ENCODE measurements around the gene TAS2R60.
"Not testable (repeated sequence)": the region's sequence is repeated elsewhere in the genome, so short reads cannot be mapped to it uniquely, and the experiment has no call there.

Gene TAS2R60

DNA sequence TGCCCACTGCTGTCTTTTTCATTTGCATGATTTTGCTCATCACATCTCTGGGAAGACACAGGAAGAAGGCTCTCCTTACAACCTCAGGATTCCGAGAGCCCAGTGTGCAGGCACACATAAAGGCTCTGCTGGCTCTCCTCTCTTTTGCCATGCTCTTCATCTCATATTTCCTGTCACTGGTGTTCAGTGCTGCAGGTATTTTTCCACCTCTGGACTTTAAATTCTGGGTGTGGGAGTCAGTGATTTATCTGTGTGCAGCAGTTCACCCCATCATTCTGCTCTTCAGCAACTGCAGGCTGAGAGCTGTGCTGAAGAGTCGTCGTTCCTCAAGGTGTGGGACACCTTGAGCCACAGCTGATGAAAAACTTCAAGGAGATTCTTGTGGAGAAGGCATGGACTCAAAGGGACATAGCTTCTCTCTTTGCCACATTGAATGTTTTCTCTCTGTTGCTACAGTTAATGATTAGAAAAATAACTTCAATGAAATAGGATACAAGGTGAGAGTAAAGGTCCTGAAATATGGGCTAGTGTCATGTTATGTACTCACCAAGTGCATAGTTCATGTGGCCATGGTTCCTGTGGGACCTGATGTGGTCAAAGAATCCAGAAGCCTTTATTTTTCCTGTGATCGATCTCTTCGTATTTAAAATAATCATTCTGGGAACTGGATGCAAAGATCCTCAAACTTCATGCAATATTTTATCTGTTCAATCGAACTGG lies 970 bp downstream of the TAS2R60 start:
- no peak for DNase-seq

DNA sequence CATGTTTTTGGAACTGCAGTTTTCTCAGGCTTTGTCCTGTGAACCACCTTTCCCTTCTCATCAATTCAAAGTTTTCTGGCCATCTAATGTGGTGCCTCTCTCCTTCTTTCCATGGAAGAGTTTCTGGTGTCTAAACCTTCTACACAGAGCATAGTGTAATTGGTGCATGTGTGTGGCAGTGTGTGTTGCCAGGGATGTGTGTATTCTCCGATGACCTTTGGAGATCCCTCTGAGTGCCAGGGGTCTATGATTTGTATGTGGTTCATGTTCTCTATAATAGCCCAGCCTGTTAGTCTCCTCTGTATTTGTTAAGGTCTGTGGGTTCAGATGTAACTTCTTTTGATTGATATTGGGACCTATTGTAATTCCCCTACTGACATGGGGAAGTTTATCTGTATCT lies 1.5 kb downstream of the TAS2R60 start:
- no peak for DNase-seq

DNA sequence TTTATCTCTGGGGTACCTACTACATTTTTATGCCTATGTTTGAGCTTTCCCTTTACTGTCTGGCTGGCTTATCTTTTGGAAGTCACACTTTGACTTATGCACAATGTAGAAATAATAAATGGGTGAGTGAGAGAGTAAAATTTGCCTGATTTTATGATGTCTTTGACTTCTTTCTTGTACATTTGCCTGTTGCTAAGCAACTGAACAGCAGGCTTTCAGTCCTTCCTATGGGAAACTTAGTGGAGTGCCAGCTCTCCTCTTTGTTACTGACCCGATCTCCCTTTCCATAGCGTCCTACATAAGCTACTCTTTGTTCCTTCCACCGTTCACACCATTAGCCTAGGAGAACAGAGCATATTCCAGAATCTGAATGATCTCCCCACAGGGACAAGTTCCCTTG lies 4.2 kb downstream of the TAS2R60 start:
- no peak for DNase-seq

DNA sequence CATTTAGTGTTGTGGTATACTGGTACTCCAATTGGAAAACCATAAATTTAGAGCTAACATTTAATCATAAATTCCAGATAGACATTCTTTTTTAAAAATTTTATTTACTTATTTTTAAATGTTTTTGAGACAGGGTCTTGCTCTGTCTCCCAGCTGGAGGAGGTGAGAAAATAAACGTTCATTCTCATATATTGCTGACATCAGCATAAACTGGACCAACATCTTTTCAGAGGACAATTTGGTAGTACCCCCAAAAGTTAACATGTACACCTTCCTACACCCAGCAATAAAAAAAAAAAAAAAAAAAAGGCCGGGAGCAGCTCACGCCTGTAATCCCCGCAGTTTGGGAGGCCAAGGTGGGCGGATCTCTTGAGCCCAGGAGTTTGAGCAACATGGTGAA lies 5.2 kb downstream of the TAS2R60 start:
- DNase-seq, result no peak

DNA sequence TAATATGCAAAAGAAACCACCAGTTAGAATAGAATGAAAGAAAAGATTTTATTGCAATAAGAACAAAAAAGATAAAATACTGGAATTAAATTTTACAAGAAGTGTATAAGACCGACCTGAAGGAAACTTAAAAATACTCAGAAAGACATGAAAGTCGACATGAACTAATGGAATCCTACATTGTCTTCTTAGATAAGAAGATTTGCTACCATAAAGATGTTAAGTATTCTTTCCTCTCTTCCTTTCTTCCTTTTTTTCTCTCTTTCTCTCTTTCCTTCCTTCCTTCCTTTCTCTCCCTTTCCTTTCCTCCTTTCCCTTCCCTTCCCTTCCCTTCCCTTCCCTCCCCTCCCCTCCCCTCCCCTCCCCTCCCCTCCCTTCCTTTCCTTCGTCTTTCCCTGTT lies 6.5 kb downstream of the TAS2R60 start:
- no peak for DNase-seq

DNA sequence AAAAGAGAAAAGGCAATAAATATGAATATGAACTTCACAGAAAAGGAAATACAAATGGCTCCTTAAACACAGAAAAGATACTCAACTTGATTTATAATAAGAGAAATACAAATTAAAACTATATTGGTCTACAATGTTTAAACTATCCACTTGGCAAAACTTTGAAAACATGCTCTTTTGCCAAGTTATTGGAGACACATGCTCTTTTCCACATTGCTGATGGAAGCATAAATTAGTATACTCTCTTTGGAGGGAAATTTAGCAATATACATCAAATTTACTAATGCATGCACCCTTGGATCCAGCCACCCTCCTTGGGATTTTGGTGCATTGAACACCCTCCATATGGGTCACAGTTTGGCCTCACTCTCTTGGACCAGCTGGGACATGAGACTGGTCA lies 7.9 kb downstream of the TAS2R60 start:
- no peak for DNase-seq

DNA sequence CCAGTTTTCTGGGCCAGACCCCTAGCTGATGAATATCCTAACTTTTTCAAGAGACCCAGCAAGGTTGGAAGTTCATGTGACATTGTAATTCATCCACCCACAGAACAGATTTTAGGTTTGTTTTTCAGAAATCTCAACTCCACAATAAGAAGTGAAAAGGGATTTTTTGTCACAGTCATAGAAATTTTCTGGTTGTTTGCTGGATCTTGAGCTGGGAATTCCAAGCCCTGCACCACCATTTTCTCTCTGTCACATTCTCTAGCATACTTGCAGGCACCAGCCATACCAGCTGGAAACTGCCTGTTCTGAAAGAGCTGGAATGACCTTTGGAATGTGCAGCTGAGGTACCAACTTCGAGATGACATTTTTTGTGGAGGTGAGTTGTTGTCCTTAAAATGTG lies 8.5 kb downstream of the TAS2R60 start:
- no peak for DNase-seq

DNA sequence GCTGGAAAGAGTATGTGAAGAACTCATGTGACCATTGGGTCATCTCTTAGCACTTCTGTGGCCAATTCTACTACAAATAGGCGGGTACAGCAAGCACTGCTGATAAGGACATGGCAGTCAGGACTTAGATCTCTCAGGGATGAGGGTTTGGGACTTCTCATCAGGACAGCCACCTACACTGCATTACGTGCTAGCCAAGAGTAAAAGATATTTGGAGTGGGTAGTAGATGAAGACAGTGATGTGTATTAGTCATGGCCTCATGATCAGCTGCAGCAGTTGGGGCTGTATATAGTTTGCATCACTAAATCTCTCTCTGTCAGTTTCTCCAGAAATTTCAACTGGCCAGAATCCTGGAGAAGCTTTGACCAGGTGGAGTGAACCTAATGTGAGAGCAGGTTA lies 9.2 kb downstream of the TAS2R60 start:
- DNase-seq, result no peak

DNA sequence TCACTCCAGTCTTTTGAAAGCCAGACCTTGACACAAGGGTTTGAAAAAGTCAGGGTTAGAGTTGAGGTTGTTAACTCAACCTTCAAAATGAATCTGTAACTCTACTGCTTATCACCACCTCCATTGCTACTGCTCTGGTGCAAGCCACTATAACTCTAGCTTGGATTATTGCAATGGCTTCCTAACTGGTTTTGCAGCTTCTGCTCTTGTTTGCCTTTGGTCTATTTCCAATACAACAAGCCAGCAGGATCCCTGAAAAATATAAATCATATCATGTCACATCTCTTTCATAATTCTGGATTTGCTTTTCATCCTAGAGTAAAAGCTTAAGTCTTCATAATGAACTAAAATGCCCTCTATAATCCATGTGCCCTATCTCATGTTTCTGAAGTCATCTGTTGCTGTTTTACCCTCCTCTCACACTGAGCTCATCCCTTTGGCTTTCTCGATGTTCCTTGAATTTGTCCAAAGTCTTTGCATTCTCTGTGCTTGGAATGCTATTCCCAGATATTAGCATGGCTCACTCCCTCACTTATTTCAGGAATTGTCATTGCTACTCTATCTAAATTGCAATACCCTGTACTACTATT lies 10.9 kb downstream of the TAS2R60 start:
- no peak for DNase-seq

DNA sequence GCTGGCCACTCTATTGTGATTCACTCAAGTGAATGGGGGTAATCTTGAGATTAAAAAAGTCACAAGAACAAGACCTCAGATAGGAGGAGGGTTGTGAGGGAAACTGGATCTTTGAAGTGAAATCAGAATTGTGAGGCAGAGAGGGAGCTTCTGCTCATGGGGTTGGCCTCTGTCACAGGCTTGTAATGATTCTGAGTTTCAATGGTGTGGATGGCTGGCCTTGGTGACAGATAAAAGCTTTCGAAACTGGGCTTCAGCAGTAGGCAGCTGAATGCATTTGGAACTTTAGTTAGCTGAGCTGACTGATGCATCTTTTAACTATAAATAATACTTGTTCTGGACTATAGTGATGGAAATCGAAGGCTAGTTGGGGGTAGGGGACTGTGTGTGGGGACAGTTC lies 12.2 kb downstream of the TAS2R60 start:
- DNase-seq, result no peak

DNA sequence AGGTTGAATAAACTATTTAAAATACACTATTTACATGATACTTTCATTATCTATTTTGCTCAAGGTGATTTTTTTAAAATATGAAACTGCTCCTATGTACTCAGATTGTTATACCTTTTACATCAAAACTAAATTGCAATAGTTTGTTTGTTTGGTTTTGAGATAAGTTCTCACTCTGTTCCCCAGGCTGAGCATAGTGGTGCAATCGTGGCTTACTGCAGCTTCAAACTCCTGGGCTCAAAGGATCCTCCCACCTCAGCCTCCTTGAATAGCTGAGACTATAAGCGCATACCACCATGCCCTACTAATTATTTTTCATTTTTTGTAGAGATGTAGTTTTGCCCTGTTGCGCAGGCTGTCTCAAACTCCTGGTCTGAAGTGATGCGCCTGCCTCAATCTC lies 12.7 kb downstream of the TAS2R60 start:
- no peak for DNase-seq

DNA sequence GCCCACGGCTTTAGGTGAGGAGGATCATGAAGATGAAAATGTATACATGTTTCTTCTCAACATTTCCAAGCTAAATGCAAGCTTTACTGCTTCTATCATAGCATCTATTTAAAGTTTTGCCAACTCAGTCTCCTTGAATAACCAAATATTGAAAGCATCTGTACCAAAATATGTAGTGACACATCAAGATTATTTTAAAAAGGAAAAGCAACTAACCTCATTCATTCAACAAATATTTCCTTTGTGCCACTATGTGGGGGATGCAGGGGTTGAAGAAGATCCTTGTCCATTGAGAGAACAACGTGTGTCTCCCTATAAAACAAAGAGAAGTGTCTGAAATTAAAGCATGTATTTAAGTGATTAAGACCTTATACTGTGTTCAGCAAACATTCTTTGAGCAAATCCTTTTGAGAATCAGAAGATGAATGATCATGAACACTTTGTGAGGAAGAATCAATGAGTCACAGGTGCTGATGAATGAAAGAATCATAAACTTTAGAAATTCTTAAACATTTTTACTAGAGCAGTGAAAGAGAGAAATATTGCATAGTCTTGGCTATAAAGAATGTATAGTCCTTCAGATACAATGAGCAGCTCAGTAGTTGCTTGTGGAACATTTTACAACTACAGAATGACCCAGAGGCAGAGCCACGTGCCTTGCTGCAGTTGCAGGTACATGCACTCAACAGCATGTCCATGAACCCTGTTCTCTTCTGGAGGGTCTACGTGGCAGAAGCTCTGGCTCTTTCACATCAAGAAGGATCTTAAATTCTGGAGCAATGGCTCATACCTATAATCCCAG lies 13.9 kb downstream of the TAS2R60 start:
- DNase-seq, result no peak

DNA sequence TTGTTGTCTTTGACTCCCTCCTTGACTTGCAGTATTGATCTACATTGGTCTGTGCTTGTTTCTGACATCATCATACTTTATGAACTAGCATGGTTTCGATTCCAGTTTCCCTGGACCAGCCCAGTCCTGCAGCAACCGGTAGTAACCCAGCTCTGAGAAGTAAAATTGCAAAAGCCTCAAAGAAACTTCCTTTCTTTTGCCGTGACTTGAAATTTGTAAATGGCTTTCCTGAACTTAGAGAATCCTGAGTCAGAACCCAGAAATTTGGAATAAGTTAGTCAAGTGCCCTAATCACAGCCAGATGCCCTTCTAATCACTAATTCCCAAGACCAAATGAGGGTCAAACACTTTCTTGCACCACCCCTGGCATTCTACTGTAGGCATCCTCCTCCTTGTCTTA lies 15.0 kb downstream of the TAS2R60 start:
- no peak for DNase-seq

DNA sequence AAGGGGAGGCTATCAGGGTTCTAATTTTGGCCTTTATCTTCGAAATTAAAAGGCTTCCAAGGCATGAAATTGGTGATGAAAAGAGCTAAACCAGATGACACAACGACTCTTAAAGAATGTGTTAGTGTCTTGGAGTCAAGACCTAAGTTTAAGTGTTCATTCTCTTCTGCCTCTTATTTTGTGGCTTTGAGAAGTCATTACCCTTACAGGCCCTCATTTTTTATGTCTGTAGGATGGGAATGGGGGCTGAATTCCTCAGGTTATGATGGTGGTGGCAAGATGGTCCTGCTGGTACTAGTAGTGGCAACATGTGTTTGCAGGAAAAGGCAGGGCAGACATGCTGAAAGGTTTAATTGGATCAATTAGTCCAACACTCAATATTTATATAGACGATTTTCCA lies 15.4 kb downstream of the TAS2R60 start:
- no peak for DNase-seq

DNA sequence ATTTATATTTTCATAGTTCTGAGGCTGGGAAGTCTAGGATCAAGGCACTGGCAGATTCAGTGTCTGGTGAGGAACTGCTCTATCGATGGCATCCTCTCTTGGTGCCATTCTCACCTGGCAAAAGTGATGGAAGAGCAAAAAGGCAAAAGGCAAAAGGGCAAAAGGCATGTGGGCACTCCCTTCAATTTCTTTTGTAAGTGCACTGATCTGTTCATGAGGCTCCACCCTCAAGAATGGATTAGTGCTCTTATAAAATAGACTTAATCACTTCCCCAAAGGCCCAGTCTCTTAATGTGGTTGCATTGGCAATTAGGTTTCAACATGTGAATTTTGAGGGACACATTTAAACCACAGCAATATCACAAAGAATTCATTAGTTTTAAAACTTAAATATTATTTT lies 16.1 kb downstream of the TAS2R60 start:
- no peak for DNase-seq

DNA sequence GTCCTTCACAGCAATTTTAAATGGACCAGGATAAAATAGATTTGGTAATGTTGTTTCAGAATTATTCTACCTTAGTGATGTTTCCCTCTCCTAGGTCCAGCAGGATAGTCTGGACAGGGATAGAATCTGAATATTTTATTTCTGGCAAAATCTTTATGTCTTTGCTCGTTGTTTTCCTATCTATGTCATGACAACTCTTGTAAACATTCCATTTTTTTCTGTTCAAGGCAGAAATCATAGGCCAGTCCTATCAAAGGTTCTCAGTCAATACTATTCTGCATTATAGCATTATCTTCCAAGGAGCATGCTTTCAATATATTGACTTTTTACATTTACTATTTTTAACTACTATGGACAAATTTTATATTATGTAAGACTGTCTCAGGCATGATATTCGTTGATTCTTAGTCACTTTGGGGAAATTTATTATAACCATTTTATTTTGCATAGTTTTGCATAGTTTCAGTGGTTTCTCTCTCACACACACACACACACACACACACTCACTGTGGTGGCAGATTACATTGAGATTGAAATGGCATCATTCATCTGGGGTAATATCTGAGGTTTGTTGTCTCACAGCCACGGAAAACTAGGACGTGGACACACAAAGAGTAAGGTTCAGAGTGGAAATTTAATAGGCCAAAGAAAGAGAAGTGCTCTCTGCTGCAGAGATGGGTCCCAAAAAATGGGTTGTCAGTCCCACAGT lies 17.2 kb downstream of the TAS2R60 start:
- DNase-seq, result no peak

DNA sequence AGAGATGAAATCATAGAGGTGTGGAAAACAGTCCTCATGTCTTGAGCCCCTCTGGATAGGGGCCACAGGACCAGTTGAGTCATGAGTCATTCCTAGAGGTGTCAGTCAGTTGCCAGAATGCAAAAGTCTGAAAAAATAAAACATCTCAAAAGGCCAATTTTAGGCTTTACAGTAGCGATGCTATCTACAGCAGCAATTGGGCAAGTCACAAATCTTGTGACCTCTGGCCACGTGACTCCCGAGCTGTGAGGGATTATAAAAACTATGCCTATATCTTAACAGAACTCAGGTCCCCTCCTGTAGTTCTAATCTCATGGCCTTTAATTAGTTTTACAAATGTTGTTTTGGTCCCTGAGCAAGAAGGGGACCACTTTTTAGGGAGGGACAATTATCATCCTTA lies 18.8 kb downstream of the TAS2R60 start:
- no peak for DNase-seq

DNA sequence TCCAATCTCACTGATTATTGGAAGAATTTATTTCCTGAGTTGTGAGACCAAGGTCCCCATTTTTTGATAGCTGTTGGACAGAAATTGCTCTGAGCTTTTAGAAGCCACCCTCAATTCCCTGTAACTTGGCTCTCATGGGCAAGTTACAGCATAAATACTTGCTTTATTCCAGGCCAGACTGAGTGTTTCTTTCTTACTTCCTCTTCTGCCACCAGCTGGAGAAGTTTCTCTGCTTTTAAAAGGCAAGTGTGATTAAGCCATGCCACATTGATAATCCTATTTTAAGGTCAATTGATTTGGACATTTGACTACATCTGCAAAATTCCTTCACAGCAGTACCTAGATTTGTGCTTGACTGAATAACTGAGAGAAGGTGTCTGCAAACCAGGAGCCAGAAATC lies 20.3 kb downstream of the TAS2R60 start:
- DNase-seq, result no peak

DNA sequence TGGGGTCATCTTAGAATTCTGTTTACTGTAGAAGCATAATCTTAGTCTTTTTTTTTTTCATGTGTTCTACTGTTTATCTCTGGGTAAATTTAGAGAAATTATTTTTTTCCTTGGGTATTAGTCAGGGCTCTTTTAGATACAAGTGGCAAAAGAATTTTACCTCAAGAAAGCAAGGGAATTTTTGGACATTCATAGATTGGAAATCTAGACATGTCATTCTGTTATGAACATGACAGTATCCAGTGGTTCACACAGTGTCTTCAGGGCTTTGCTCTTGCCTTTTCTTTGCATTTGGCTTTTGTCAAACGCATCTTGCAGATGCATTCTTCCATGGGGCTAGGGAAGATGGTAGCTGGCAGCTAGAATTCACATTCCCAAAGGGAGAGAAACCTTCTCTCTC lies 20.7 kb downstream of the TAS2R60 start:
- no peak for DNase-seq

DNA sequence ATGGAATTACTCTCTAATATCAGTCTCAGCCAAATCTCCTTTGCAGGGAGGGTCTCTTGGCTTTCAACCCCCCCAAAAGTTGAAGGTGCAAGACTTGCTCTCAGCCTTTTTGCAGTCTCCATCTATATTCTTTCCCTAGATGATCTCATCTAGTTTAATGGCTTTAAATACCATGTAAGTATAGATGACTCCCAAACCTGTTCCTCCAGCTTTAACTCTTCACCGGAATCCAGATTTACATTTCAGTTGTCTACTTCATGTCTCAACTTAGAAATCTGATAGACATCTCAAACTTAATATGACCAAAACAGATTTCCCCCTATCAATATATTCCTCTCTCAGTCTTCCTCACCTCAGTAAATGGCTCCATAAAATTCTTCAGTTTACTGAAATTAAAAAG lies 24.5 kb downstream of the TAS2R60 start:
- DNase-seq, result no peak

DNA sequence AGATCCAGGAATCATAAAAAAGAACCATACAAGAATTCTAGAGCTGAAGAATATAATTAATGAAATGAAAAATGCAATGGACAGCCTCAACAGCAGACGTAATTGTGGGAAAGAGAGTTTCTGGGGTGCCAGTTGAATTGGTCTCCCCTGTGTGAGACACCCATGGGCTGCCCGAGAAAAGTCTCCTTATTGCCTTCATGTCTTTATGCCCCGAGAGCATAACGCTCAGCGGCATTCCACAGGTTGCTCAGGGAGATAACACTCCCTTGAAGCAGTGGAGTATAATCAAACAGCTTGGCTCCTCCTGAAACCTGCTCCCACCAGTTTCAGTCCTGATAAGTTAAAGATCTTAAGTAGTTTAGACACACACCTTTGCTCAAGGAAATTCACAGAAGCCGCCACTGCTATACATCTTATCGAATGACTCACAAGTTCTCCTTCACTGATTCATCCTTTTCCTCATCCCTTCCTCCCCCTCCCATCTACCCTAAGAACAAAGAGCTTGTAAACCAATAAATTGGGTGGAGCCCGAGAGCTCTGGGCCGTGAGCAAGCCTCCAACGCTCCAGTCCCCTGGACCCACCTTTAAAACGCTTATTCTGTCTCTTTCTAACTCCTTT lies 28.9 kb downstream of the TAS2R60 start:
- not testable (repeated sequence) for DNase-seq

DNA sequence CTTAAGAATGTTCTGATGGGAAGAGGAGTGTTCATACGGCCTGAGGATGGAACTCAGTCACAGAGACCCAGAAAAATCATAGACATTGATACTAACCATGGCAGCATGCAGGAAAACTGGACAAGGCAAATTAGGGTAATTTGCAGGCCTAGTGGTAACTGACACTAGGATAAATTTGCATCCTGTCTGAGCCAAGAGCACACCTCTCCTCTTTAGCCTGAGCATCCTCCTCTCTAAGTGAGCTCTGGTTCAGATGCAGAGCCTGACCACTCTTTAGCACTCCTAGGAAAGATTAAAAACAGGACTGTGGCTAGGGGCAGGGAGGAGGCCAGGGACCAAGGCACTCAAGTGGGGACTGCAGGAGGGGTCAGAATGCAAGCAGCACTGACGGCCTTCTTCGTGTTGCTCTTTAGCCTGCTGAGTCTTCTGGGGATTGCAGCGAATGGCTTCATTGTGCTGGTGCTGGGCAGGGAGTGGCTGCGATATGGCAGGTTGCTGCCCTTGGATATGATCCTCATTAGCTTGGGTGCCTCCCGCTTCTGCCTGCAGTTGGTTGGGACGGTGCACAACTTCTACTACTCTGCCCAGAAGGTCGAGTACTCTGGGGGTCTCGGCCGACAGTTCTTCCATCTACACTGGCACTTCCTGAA lies 34.4 kb downstream of the TAS2R60 start, which contains the start of gene TAS2R41:
TAS2R41 (plus strand) TSS at position 373 of the 650 bp plus-strand sequence; CDS start at position 373, 0 bp downstream.
- DNase-seq, result no peak

Data from CD4-positive, alpha-beta T cell treated with Interleukin-4 for 4 hours (primary cell).